ENCODE measurements around the gene SERPINB8. TPM values are rescaled to one million over a fixed set of nuclear protein-coding genes. Genes with fewer than 3 reads are reported as not detected.
A peak's percentile ranks its signal among the peaks of the same experiment; 100 is the strongest.

Gene SERPINB8
- total RNA-seq, 1 donor from 2014 or later = 4.3 TPM

GRCh38 chr18:63960891-63961290 lies 9.0 kb upstream of the SERPINB8 start:
- no peak for DNase-seq (ENCODE audit: low spot score)
- H3K4me3 Mint-ChIP-seq (ENCODE audit: unreplicated experiment) = no peak overlapping the region
- no peaks in the 10 kb centered on the region for H3K36me3 Mint-ChIP-seq (ENCODE audit: low read depth, unreplicated experiment)
- peaks cover 2% of the 10 kb centered on the region for H3K27me3 Mint-ChIP-seq (ENCODE audit: unreplicated experiment)
- no peak overlapping the region for H3K27ac Mint-ChIP-seq (ENCODE audit: unreplicated experiment)
- H3K9me3 Mint-ChIP-seq (ENCODE audit: unreplicated experiment) = no peaks in the 10 kb centered on the region
- TF ChIP-seq, protein P1, sequence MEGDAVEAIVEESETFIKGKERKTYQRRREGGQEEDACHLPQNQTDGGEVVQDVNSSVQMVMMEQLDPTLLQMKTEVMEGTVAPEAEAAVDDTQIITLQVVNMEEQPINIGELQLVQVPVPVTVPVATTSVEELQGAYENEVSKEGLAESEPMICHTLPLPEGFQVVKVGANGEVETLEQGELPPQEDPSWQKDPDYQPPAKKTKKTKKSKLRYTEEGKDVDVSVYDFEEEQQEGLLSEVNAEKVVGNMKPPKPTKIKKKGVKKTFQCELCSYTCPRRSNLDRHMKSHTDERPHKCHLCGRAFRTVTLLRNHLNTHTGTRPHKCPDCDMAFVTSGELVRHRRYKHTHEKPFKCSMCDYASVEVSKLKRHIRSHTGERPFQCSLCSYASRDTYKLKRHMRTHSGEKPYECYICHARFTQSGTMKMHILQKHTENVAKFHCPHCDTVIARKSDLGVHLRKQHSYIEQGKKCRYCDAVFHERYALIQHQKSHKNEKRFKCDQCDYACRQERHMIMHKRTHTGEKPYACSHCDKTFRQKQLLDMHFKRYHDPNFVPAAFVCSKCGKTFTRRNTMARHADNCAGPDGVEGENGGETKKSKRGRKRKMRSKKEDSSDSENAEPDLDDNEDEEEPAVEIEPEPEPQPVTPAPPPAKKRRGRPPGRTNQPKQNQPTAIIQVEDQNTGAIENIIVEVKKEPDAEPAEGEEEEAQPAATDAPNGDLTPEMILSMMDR (IDR thresholded peaks at IDR 0.05; ENCODE audit: unreplicated experiment) = no peak
- no peaks in the 10 kb centered on the region for H3K4me1 Mint-ChIP-seq (ENCODE audit: unreplicated experiment)

GRCh38 chr18:63961435-63961980 lies 8.4 kb upstream of the SERPINB8 start:
- Mint-ChIP-seq H3K36me3 (ENCODE audit: low read depth, unreplicated experiment) (no peaks in the 10 kb centered on the region), H3K27me3 (ENCODE audit: unreplicated experiment) (peaks cover 2% of the 10 kb centered on the region), H3K9me3 (ENCODE audit: unreplicated experiment) (no peaks in the 10 kb centered on the region), H3K4me3 (ENCODE audit: unreplicated experiment) (no peak overlapping the region), H3K27ac (ENCODE audit: unreplicated experiment) (no peak overlapping the region), H3K4me1 (ENCODE audit: unreplicated experiment) (no peaks in the 10 kb centered on the region)
- no peak for DNase-seq (ENCODE audit: low spot score)
- TF ChIP-seq, protein P1 (IDR thresholded peaks at IDR 0.05; ENCODE audit: unreplicated experiment) = no peak

GRCh38 chr18:63962137-63962536 lies 7.7 kb upstream of the SERPINB8 start:
- peaks cover 2% of the 10 kb centered on the region for H3K27me3 Mint-ChIP-seq (ENCODE audit: unreplicated experiment)
- no peak overlapping the region for H3K27ac Mint-ChIP-seq (ENCODE audit: unreplicated experiment)
- H3K4me1 Mint-ChIP-seq (ENCODE audit: unreplicated experiment) = no peaks in the 10 kb centered on the region
- no peak overlapping the region for H3K4me3 Mint-ChIP-seq (ENCODE audit: unreplicated experiment)
- H3K9me3 Mint-ChIP-seq (ENCODE audit: unreplicated experiment) = no peaks in the 10 kb centered on the region
- DNase-seq (ENCODE audit: low spot score) = no peak
- no peaks in the 10 kb centered on the region for H3K36me3 Mint-ChIP-seq (ENCODE audit: low read depth, unreplicated experiment)
- TF ChIP-seq, protein P1 (IDR thresholded peaks at IDR 0.05; ENCODE audit: unreplicated experiment) = no peak

DNA sequence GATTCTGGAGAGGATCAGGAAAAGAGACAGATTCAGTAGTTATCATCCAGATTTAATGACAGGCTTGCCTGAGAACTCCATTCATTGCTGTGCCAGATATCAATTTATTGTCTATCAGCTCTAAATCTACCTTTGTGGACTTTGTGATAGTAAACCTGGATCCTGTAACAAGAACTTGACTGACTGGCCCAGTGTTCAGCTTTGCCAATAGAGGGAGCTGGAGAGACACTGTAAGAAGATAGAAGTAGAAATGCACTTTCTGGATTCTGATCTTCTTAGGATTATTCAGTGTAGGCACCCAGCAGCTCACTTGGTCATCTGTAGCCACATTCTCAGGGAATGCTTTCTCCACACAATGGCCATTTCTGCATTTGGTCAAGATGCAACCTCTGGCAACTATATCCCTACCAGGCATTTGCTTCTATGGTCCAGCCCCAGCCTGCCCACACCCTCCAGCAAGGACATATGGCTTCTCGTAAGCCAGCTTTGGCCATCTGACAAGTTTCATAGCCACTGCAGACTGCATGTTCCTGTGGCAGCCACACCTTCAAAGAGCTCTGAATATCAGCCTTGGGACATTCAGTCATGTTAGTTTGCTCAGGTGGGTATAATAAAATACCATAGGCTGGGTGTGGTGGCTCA lies 6.1 kb upstream of the SERPINB8 start:
- H3K4me3 Mint-ChIP-seq (ENCODE audit: unreplicated experiment) = no peak overlapping the region
- no peaks in the 10 kb centered on the region for H3K9me3 Mint-ChIP-seq (ENCODE audit: unreplicated experiment)
- DNase-seq (ENCODE audit: low spot score) = peak; percentile 38
- no peaks in the 10 kb centered on the region for H3K4me1 Mint-ChIP-seq (ENCODE audit: unreplicated experiment)
- H3K27me3 Mint-ChIP-seq (ENCODE audit: unreplicated experiment) = peaks cover 5% of the 10 kb centered on the region
- no peak overlapping the region for H3K27ac Mint-ChIP-seq (ENCODE audit: unreplicated experiment)
- TF ChIP-seq, protein P1 (IDR thresholded peaks at IDR 0.05; ENCODE audit: unreplicated experiment) = peak; percentile 33
- no peaks in the 10 kb centered on the region for H3K36me3 Mint-ChIP-seq (ENCODE audit: low read depth, unreplicated experiment)

DNA sequence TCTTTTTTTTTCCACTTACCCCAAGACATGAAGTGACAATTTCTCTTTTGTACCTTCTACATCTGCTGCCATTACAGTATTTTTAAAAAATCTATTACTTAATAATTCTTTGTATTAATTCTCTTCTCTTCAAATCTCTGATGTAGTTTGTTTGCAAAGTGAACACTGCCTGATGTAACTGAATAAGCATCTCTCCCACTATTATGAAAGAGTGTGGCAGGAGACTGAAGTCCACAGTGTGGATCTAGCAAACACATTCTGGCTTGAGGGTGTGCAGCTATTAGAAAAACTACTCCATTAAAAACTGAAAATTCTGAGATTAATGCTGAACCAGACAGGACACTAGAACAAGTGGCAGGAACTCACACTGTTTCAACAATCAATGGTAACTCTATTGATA lies 5.0 kb upstream of the SERPINB8 start:
- H3K36me3 Mint-ChIP-seq (ENCODE audit: low read depth, unreplicated experiment) = no peaks in the 10 kb centered on the region
- peaks cover 10% of the 10 kb centered on the region for H3K4me1 Mint-ChIP-seq (ENCODE audit: unreplicated experiment)
- no peaks in the 10 kb centered on the region for H3K9me3 Mint-ChIP-seq (ENCODE audit: unreplicated experiment)
- H3K27me3 Mint-ChIP-seq (ENCODE audit: unreplicated experiment) = peaks cover 6% of the 10 kb centered on the region
- DNase-seq (ENCODE audit: low spot score) = no peak
- TF ChIP-seq, protein P1 (IDR thresholded peaks at IDR 0.05; ENCODE audit: unreplicated experiment) = no peak
- no peak overlapping the region for H3K4me3 Mint-ChIP-seq (ENCODE audit: unreplicated experiment)
- H3K27ac Mint-ChIP-seq (ENCODE audit: unreplicated experiment) = no peak overlapping the region

All from endothelial cell (in vitro differentiated cells).